Activated naive CD4-positive, alpha-beta T cell treated with anti-CD3 and anti-CD28 coated beads, Interleukin-2, amount 10 ng/mL, durations not matched to agents 7 days and 5 days (primary cell): ENCODE data around the gene CSF2RB.

Experiments used
- CTCF ChIA-PET: fragments of 350-600 bp; sonication (Branson Sonifier 250); formaldehyde crosslinking; loops from one replicate; lab custom pipeline; 2021; ENCODE audit warnings: antibody characterized with exemption; lab: Charles Lee
- DNase-seq: peaks from one replicate; pipeline ENCODE4 v3.0.0-alpha.2; 2020
- H3K27ac Mint-ChIP-seq: one replicate; pipeline ENCODE4 v1.8.0; 2021; ENCODE audit warnings: mild to moderate bottlenecking, moderate library complexity, mixed read lengths
- H3K27me3 Mint-ChIP-seq: one replicate; pipeline ENCODE4 v1.8.0; 2021; ENCODE audit warnings: mild to moderate bottlenecking, mixed read lengths
- H3K36me3 Mint-ChIP-seq: one replicate; pipeline ENCODE4 v1.8.0; 2021; ENCODE audit warnings: mixed read lengths
- H3K4me1 Mint-ChIP-seq: one replicate; pipeline ENCODE4 v1.8.0; 2021; ENCODE audit warnings: mixed read lengths
- H3K4me3 Mint-ChIP-seq: one replicate; pipeline ENCODE4 v1.8.0; 2021; ENCODE audit warnings: mild to moderate bottlenecking, moderate library complexity, mixed read lengths
- H3K9me3 Mint-ChIP-seq: one replicate; pipeline ENCODE4 v1.8.0; 2021; ENCODE audit warnings: mixed read lengths

The CSF2RB gene

DNA sequence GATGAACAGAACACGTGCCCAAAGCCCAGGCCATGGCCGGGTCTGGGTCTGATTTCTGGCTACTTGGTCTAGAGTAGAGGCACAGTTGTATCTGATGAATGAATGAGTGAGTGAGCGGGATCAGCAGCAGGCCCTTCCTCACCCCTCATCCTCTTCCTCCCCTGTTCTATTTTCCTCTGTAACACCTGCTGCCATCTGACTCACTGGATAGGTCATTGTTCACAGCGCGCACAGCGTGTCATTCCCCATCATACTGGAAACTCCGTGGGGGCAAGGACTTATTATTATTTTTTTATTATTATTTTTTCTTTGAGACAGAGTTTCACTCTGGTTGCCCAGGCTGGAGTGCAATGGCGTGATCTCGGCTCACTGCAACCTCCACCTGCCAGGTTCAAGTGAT is 38.7 kb upstream of the CSF2RB start:
- Mint-ChIP-seq H3K4me3 (no peak overlapping the region), H3K4me1 (peaks cover 12% of the 10 kb centered on the region), H3K27ac (no peak overlapping the region), H3K36me3 (peaks cover 5% of the 10 kb centered on the region), H3K9me3 (peaks cover 6% of the 10 kb centered on the region), H3K27me3 (peaks cover 11% of the 10 kb centered on the region)
- no peak for DNase-seq
- CTCF ChIA-PET = interaction anchor here (1.5 to 2.1 kb wide), 3 partner anchors 21 to 170 kb away, joined by 5 to 10 read pairs (median 6); no protein-coding TSS in a partner anchor

DNA sequence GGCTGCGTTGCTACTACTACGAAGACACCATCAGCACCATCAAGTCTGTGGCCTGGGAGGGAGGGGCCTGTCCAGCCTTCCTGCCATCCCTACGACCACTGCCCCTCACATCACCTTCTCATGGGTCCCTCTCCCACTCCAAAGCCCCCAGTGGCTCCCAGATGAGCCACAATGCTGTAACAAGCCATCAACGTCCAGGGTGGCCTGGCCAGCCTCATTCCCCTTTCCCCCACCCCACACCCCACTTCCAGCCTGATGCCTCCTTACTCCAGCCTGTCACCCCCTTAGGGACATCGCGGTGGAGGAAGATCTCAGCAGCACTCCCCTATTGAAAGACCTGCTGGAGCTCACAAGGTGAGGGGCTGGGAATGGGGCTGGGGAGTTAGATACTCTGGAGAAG is 37.7 kb upstream of the CSF2RB start:
- DNase-seq = no peak
- H3K9me3 Mint-ChIP-seq = peaks cover 13% of the 10 kb centered on the region
- peaks cover 12% of the 10 kb centered on the region for H3K4me1 Mint-ChIP-seq
- no peak overlapping the region for H3K4me3 Mint-ChIP-seq
- peaks cover 9% of the 10 kb centered on the region for H3K27me3 Mint-ChIP-seq
- no peak overlapping the region for H3K27ac Mint-ChIP-seq
- peaks cover 6% of the 10 kb centered on the region for H3K36me3 Mint-ChIP-seq
- CTCF ChIA-PET = interaction anchor here (2.1 kb wide), 1 partner anchor 22 kb away, joined by 6 read pairs; no protein-coding TSS in a partner anchor

DNA sequence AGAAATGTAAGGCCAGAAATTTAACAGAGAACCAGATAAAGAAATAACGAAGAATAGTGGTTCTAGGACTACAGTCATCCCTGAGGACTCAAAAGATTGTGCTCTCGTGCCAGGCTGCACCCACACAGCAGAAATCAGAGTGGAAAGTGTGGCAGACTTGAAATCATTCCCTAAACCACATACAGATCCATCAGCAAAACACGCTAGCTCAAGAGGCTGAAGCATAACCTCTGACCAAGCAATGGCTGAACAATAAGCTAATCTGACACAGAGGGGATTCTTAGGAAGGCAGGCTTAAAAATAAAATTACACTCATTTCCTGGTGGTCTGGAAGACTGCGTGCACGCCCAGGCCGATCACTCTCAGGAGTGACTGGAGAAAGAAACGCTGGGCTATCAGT is 33.7 kb upstream of the CSF2RB start:
- Mint-ChIP-seq H3K9me3 (peaks cover 40% of the 10 kb centered on the region), H3K27me3 (no peaks in the 10 kb centered on the region), H3K27ac (no peak overlapping the region), H3K4me3 (no peak overlapping the region), H3K4me1 (peaks cover 7% of the 10 kb centered on the region), H3K36me3 (peaks cover 11% of the 10 kb centered on the region)
- CTCF ChIA-PET = no interaction called here
- DNase-seq = no peak

DNA sequence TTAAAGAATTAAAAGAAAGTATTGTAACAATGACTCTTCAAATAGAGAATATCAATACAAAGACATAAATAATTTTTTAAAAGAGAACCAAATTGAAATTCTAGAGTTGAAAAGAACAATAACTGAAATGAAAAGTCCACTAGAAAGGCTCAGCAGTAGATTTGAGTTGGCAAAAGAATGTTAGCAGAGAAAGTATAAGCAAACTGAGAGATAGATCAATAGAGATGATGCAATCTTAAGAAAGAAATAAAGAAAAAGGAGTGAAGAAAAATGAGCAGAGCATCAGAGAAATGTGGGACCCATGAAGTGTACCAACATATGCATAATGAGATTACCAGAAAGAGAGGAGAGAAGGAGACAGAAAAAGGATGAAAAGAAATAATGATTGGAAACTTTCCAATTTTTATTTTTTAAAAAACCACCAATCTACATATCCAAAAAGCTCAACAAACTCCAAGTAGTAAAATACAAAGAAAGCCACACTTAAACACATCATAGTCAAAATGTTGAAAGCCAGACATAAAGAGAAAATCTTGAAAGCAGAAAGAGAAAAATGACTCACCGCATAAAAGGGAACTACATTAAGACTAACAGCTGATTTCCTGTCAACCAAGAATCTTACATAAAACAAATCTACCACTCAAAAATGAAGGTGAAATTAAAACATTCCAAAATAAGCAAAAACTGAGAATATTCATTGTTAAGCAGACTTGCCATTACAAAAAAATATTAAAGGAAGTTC is 31.8 kb upstream of the CSF2RB start:
- peaks cover 11% of the 10 kb centered on the region for H3K36me3 Mint-ChIP-seq
- peaks cover 40% of the 10 kb centered on the region for H3K9me3 Mint-ChIP-seq
- peaks cover 4% of the 10 kb centered on the region for H3K27me3 Mint-ChIP-seq
- no peak overlapping the region for H3K27ac Mint-ChIP-seq
- DNase-seq = no peak
- H3K4me3 Mint-ChIP-seq = no peak overlapping the region
- H3K4me1 Mint-ChIP-seq = peaks cover 7% of the 10 kb centered on the region
- CTCF ChIA-PET = no interaction called here

DNA sequence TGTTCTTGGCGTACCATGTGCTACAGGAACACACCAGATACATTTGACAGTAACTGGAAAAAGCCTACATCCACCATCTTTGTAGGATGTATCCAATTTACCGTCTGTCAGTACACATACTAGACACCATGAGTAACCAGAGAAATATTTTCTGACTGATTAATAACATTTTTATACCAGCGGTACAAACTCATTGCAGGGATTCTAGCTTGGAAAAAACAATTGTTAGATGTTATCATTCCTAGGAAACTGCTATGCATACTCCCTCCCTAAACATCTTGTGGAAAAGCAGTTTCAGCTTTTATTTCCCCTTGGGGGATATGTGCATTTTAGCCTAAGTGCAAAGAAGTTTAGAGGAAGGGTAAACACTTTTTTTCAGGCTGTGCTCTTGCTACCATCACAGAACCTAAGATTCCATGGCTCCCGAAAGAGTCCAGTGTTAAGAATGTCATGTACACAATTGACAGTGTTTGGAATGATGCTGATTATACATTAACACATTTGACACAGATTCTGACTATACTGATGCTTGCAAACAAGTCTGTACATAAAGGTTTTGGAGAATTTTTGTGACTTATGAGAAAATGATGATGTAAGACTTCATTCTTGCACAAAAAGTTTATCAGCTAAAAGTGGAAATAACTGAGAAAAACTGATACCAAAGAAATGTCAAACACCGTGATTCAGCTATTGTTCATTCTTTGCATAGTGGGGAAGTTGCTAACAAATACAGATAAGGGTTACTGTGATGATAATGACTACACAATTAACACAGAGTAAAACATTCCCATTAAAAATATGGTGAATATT is 28.9 kb upstream of the CSF2RB start:
- CTCF ChIA-PET = no interaction called here
- no peak overlapping the region for H3K4me3 Mint-ChIP-seq
- H3K4me1 Mint-ChIP-seq = peaks cover 12% of the 10 kb centered on the region
- peaks cover 35% of the 10 kb centered on the region for H3K9me3 Mint-ChIP-seq
- no peak overlapping the region for H3K27ac Mint-ChIP-seq
- peaks cover 4% of the 10 kb centered on the region for H3K27me3 Mint-ChIP-seq
- H3K36me3 Mint-ChIP-seq = peaks cover 9% of the 10 kb centered on the region
- no peak for DNase-seq

DNA sequence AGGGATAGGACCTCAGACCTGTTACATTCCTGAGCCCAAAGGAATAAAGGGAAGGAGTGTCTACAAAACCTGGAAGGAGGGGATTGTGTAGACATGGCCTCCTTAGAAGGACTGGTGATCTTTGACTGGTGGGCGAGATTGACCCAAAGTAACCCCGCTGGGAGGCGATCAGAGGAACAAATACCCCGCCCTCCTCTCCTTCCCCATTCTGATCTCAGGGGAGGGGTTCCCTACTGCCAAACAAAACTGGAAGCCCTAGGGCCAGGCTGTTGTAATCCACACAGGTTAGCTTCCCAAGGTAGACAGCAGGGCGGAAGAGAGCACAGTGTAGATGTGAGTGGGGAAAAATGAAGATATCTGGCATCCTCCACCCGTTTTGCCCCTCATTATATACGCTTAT is 28.0 kb upstream of the CSF2RB start:
- Mint-ChIP-seq H3K27ac (no peak overlapping the region), H3K4me1 (peaks cover 12% of the 10 kb centered on the region), H3K36me3 (peaks cover 9% of the 10 kb centered on the region), H3K9me3 (peaks cover 30% of the 10 kb centered on the region), H3K27me3 (peaks cover 4% of the 10 kb centered on the region), H3K4me3 (no peak overlapping the region)
- no peak for DNase-seq
- CTCF ChIA-PET = interaction anchor here (0.7 kb wide), 1 partner anchor 12 kb away, joined by 3 read pairs; no protein-coding TSS in a partner anchor

DNA sequence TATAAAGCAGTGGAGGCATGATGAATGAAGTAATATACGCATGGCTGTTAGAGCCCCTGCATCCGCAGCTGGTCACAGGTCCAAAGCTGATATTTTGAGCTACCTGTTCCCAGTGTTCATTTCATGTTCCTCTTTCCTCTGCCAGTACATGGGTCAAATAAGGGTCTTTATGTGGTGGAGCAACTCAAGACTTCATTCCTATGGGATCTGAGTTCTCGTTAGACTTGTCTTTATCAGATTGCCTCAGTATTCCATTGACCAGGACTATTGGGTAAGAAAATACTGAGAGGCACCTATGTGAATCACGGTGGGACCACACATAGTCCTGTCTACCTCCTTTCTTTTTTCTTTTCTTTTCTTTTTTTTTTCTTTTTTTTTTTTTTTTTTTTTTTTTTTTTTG is 27.4 kb upstream of the CSF2RB start:
- peaks cover 8% of the 10 kb centered on the region for H3K36me3 Mint-ChIP-seq
- H3K27ac Mint-ChIP-seq = no peak overlapping the region
- no peak overlapping the region for H3K4me3 Mint-ChIP-seq
- peaks cover 24% of the 10 kb centered on the region for H3K9me3 Mint-ChIP-seq
- DNase-seq = no peak
- peaks cover 12% of the 10 kb centered on the region for H3K4me1 Mint-ChIP-seq
- peaks cover 4% of the 10 kb centered on the region for H3K27me3 Mint-ChIP-seq
- CTCF ChIA-PET = interaction anchor here (0.7 kb wide), 1 partner anchor 12 kb away, joined by 3 read pairs; no protein-coding TSS in a partner anchor

DNA sequence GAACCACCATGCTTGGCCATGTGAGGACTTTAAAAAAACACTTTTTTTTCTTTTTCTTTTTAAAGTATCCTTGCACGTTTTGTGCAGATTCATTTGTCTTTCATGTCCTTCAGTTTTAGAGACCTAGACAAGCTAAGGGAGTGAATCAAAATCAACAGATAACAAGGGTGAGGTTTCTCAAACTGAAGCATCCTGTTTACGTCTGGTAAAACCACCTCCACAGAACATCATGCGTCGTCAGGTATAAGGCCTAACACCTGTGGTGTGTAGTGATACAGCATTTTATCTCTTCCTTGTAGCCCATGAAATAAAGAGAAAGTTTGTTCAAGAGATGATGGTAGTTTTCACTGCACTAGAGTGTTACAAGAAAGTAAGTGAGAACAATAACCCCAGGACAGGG is 26.3 kb upstream of the CSF2RB start:
- Mint-ChIP-seq H3K4me1 (peaks cover 5% of the 10 kb centered on the region), H3K36me3 (peaks cover 2% of the 10 kb centered on the region), H3K27me3 (peaks cover 8% of the 10 kb centered on the region), H3K9me3 (peaks cover 16% of the 10 kb centered on the region), H3K4me3 (no peak overlapping the region), H3K27ac (peak overlapping the region; percentile 26)
- CTCF ChIA-PET = no interaction called here
- no peak for DNase-seq

DNA sequence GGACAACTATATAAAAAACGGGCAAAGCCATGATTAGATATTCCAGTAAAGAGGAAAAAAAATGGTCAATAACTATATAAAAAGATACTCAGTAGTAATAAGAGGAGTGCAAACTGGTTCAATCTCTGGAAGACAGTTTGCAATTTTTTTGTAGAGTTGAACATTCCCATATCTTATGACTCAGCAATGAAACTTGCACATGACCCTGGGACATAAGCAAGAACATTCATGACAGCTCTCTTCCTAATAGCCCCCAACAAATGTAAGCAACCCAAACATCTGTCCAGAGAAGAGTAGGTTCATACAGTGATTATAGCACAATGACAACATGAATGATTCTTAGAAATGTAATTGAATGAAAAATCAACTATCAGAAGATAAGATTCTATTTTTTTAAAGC is 21.8 kb upstream of the CSF2RB start:
- Mint-ChIP-seq H3K9me3 (peaks cover 6% of the 10 kb centered on the region), H3K4me3 (no peak overlapping the region), H3K4me1 (peaks cover 5% of the 10 kb centered on the region), H3K27ac (no peak overlapping the region), H3K36me3 (no peaks in the 10 kb centered on the region), H3K27me3 (peaks cover 27% of the 10 kb centered on the region)
- CTCF ChIA-PET = interaction anchor here (1.5 kb wide), 1 partner anchor 36 kb away, joined by 4 read pairs; no protein-coding TSS in a partner anchor
- no peak for DNase-seq

DNA sequence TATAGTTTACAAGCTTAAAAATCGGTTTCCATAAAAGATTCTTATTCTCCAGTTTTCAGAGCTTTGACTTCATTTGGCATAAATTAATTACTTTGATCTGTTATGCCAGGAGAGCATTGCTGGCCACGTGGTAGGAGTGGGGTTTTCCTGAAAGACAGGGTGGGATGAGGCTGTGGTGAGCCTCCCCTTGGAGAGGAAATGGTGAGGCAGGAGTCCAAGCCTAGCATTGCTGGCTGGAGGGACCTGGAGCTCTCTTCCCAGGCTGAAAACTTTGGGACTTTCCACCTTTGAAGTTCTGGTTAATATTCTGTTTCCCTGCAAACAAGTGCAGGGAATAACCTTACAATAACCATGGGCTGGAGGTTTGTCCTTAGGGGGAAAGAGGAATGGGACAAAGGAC is 21.1 kb upstream of the CSF2RB start:
- Mint-ChIP-seq H3K36me3 (no peaks in the 10 kb centered on the region), H3K9me3 (peaks cover 9% of the 10 kb centered on the region), H3K4me3 (no peak overlapping the region), H3K4me1 (peaks cover 2% of the 10 kb centered on the region), H3K27ac (no peak overlapping the region), H3K27me3 (peaks cover 34% of the 10 kb centered on the region)
- no peak for DNase-seq
- CTCF ChIA-PET = interaction anchor here (1.5 kb wide), 1 partner anchor 36 kb away, joined by 4 read pairs; no protein-coding TSS in a partner anchor

DNA sequence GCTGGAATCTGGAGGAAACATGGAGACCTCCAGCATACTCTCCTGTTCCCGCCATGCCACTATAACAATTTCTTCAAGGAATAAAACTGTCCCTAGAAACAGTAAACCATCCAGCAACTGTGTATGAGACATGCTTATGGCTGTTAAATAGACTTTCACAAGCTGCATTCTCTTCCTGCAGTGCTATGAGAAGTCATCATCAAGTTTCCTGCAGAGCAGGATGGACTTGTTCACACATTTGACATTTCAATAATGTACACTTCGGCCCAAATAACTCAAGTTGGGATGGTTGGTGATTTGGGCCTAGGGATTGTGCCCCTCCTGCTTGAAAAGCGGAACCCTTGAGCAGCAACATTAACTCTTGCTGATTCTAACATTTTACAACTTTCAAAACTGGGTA is 20.2 kb upstream of the CSF2RB start:
- DNase-seq = no peak
- no peak overlapping the region for H3K27ac Mint-ChIP-seq
- H3K4me1 Mint-ChIP-seq = no peaks in the 10 kb centered on the region
- no peak overlapping the region for H3K4me3 Mint-ChIP-seq
- peaks cover 38% of the 10 kb centered on the region for H3K27me3 Mint-ChIP-seq
- peaks cover 9% of the 10 kb centered on the region for H3K9me3 Mint-ChIP-seq
- no peaks in the 10 kb centered on the region for H3K36me3 Mint-ChIP-seq
- CTCF ChIA-PET = no interaction called here

DNA sequence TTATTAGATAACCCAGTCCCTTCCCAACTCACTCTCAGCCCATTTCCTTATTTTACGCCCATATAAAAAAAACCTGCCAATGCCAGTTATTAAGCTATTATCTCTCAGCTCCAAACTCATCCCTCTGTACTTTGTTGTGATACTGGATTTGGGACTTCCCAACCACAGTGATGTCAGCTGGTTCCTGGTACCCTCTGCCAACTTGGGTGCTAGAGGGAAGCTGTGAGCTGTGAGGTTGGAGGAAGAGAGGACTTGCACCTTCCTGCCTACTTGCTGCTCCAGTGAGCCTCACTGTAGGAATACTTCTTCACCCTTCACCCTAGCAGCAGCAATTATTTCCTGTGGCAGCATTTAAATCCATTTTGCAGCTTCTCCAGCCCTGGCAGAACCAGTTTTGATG is 19.2 kb upstream of the CSF2RB start:
- Mint-ChIP-seq H3K27me3 (peaks cover 43% of the 10 kb centered on the region), H3K4me3 (no peak overlapping the region), H3K9me3 (peaks cover 9% of the 10 kb centered on the region), H3K36me3 (no peaks in the 10 kb centered on the region), H3K27ac (no peak overlapping the region), H3K4me1 (no peaks in the 10 kb centered on the region)
- no peak for DNase-seq
- CTCF ChIA-PET = no interaction called here

DNA sequence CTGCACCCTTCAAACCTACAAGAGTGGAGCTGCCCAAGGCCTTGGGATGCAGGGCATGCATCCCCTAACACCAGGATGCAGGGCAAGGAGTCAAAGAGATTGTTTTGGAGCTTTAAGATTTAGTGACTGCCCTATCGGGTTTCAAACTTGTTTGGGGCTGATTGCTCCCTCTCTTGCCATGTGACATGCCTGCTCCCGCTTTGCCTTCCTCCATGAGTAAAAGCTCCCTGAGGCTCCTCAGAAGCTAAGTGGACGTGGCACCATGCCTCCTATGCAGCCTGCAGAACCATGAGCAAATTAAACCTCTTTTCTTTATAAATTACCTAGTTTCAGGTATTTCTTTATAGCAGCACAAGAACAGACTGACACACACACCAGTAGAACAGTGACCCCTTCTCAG is 15.8 kb upstream of the CSF2RB start:
- CTCF ChIA-PET = interaction anchor here (0.5 to 1.2 kb wide), 2 partner anchors 50 to 131 kb away, joined by 3 read pairs; no protein-coding TSS in a partner anchor
- H3K9me3 Mint-ChIP-seq = peaks cover 16% of the 10 kb centered on the region
- no peak overlapping the region for H3K27ac Mint-ChIP-seq
- H3K27me3 Mint-ChIP-seq = peaks cover 55% of the 10 kb centered on the region
- no peak for DNase-seq
- H3K4me1 Mint-ChIP-seq = peaks cover 8% of the 10 kb centered on the region
- H3K36me3 Mint-ChIP-seq = no peaks in the 10 kb centered on the region
- no peak overlapping the region for H3K4me3 Mint-ChIP-seq

DNA sequence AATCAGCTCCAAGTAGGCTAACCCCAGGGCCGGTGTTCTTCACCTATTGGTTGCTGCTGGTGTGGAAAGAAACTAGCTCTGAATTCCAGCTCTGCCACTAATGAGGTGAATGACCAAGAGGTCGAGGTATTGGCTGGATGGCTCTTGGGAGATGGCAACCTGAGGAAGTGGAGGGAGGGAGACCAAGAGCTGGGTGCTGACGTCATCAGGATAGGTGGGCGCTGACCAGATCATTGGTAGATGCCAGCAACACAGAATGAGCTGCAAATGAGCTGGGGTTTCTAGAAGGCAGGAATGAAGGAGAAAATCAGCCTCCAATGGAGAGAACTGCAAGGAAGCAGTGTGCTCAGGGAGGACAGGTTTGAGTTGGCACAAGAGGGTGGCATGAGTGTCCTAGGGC is 14.7 kb upstream of the CSF2RB start:
- Mint-ChIP-seq H3K27me3 (peaks cover 62% of the 10 kb centered on the region), H3K9me3 (peaks cover 16% of the 10 kb centered on the region), H3K27ac (no peak overlapping the region), H3K36me3 (no peaks in the 10 kb centered on the region), H3K4me1 (peaks cover 8% of the 10 kb centered on the region), H3K4me3 (no peak overlapping the region)
- no peak for DNase-seq
- CTCF ChIA-PET = no interaction called here
